Aorta (tissue), 5 donors: Measurements from ENCODE around the gene CFAP221. TPM values are rescaled to one million over a fixed set of nuclear protein-coding genes. Genes with fewer than 3 reads are reported as not detected.

Experiments
- ATAC-seq: fragments of 200-7000 bp; cut with Tn5 transposase; one replicate; pipeline ENCODE4 v1.9.1; 2022; ENCODE audit warnings: moderate library complexity; ENCODE audit not compliant: low FRiP score
- DNase-seq, 2 donors: peaks; one replicate each; pipeline ENCODE4 v3.0.0-alpha.2; 2020
- H3K27ac ChIP-seq, 2 donors: one replicate each; pipeline ENCODE4 v1.5.1; 2013; ENCODE audit warnings: low read length in 2 of 2, mild to moderate bottlenecking in 2 of 2, moderate library complexity in 2 of 2, control low read depth in 1 of 2, inconsistent platforms in 1 of 2, low read depth in 1 of 2
- H3K27me3 ChIP-seq, 2 donors: one replicate each; pipeline ENCODE4 v1.6.1; 2013; ENCODE audit warnings: control low read depth in 1 of 2, low read length in 1 of 2, mild to moderate bottlenecking in 1 of 2, moderate library complexity in 1 of 2; ENCODE audit not compliant: insufficient read depth in 2 of 2, control insufficient read depth in 1 of 2
- H3K36me3 ChIP-seq, 2 donors: one replicate each; pipeline ENCODE4 v1.6.1; 2013; ENCODE audit warnings: control low read depth in 1 of 2, low read length in 1 of 2, mild to moderate bottlenecking in 1 of 2; ENCODE audit not compliant: insufficient read depth in 2 of 2, control insufficient read depth in 1 of 2
- H3K4me1 ChIP-seq, 2 donors: one replicate each; pipeline ENCODE4 v1.6.1; 2013; ENCODE audit warnings: low read length in 2 of 2, control low read depth in 1 of 2, mild to moderate bottlenecking in 1 of 2, moderate library complexity in 1 of 2; ENCODE audit not compliant: insufficient read depth in 2 of 2, control insufficient read depth in 1 of 2
- H3K4me3 ChIP-seq, 2 donors: one replicate each; pipeline ENCODE4 v1.5.1; 2013; ENCODE audit warnings: low read length in 2 of 2, control low read depth in 1 of 2, mild to moderate bottlenecking in 1 of 2
- H3K9me3 ChIP-seq: one replicate; pipeline ENCODE4 v1.6.1; 2013; ENCODE audit warnings: mild to moderate bottlenecking, low read length; ENCODE audit not compliant: control insufficient read depth
- WGBS, 2 donors: extraction: QIAGEN DNeasy Blood & Tissue Kit; methylation state at CpG; one replicate each; pipeline ENCODE4 v1.1.7; 2013; 5-methylcytosine and 5-hydroxymethylcytosine counted together
- intact Hi-C, 2 donors: fragments of 100-400 bp; cut with DNase I; formaldehyde crosslinking; loops; one replicate each; pipeline versions ENCODE4 v1.14.2 to v1.15.0; 2022
- polyA plus RNA-seq, 2 donors: library from polyadenylated mRNA; stranded (reverse); fragments of 200-250 nt; gene quantifications; one replicate each; pipeline ENCODE4 v1.2.3, GENCODE V29; 2013
- total RNA-seq, 2 donors: library from RNA; stranded (reverse); fragmentation: NEBNext Ultra II Directional; extraction: Animal tissue kit (Norgen Biotek cat#: 25700); gene quantifications; one replicate each; pipeline ENCODE4 v1.2.1, GENCODE V29; 2021
- donor health status: healthy with polysubstance abuse.
- donor health status: Bipolar disorder and iron deficiency.
- donor health status: DM: no; HTN: no; CAD: no.
- donor health status: DM: no; HTN: no; CAD: no.
- donor health status: DM: yes; HTN: yes; CAD: no.

CFAP221 gene
- total and polyA plus RNA-seq, 4 donors: 0.18 to 2.1 (median 0.69) TPM; not detected in 1

- Histone ChIP-seq H3K27me3 (no peaks in the 10 kb centered on the region), H3K4me1 (no peaks in the 10 kb centered on the region), H3K36me3 (no peaks in the 10 kb centered on the region), H3K4me3 (no peak overlapping the region), H3K27ac (no peak overlapping the region), H3K9me3 (no peaks in the 10 kb centered on the region)
- DNase-seq: no peak
- 95 to 98% methylated on average over 1 of the region's 1 CpG for WGBS, 2 donors
- no peak for ATAC-seq
- intact Hi-C loops: no loop called here
Measured at GRCh38 chr2:119546447-119546767, 2.2 kb downstream of the CFAP221 start.

GRCh38 chr2:119548516-119549120 is 4.4 kb downstream of the CFAP221 start:
- no peaks in the 10 kb centered on the region for H3K27me3 ChIP-seq
- intact Hi-C loops: no loop called here
- 92 to 93% methylated on average over 2 of the region's 2 CpGs for WGBS, 2 donors
- no peaks in the 10 kb centered on the region for H3K9me3 ChIP-seq
- H3K27ac ChIP-seq: no peak overlapping the region
- H3K36me3 ChIP-seq: no peaks in the 10 kb centered on the region
- H3K4me1 ChIP-seq: no peaks in the 10 kb centered on the region
- ATAC-seq: no peak
- H3K4me3 ChIP-seq: no peak overlapping the region
- DNase-seq: no peak

GRCh38 chr2:119549241-119549640 is 5.0 kb downstream of the CFAP221 start:
- DNase-seq (no peak), ATAC-seq (no peak)
- Histone ChIP-seq H3K4me1 (no peaks in the 10 kb centered on the region), H3K36me3 (no peaks in the 10 kb centered on the region), H3K9me3 (no peaks in the 10 kb centered on the region), H3K4me3 (no peak overlapping the region), H3K27me3 (no peaks in the 10 kb centered on the region), H3K27ac (no peak overlapping the region)
- intact Hi-C loops: no loop called here
- 57 to 62% methylated on average over 1 of the region's 1 CpG for WGBS, 2 donors

GRCh38 chr2:119550346-119550745 is 6.1 kb downstream of the CFAP221 start:
- H3K4me3 ChIP-seq: no peak overlapping the region
- DNase-seq: no peak
- intact Hi-C loops: no loop called here
- ATAC-seq: no peak
- H3K27ac ChIP-seq: no peak overlapping the region
- H3K36me3 ChIP-seq: no peaks in the 10 kb centered on the region
- WGBS, 2 donors: 91 to 94% methylated on average over 2 of the region's 2 CpGs
- no peaks in the 10 kb centered on the region for H3K9me3 ChIP-seq
- H3K27me3 ChIP-seq: no peaks in the 10 kb centered on the region
- H3K4me1 ChIP-seq: no peaks in the 10 kb centered on the region

GRCh38 chr2:119550856-119551255 is 6.6 kb downstream of the CFAP221 start:
- DNase-seq: no peak
- WGBS, 2 donors: 93 to 100% methylated on average over 1 of the region's 1 CpG
- Histone ChIP-seq H3K4me3 (no peak overlapping the region), H3K27me3 (no peaks in the 10 kb centered on the region), H3K36me3 (no peaks in the 10 kb centered on the region), H3K9me3 (no peaks in the 10 kb centered on the region), H3K27ac (no peak overlapping the region), H3K4me1 (no peaks in the 10 kb centered on the region)
- ATAC-seq: no peak
- intact Hi-C loops: no loop called here

- WGBS, 2 donors: 90 to 92% methylated on average over 3 of the region's 3 CpGs
- Histone ChIP-seq H3K36me3 (no peaks in the 10 kb centered on the region), H3K4me3 (no peak overlapping the region), H3K27me3 (no peaks in the 10 kb centered on the region), H3K4me1 (no peaks in the 10 kb centered on the region), H3K9me3 (no peaks in the 10 kb centered on the region), H3K27ac (no peak overlapping the region)
- ATAC-seq: no peak
- DNase-seq: no peak
- intact Hi-C loops: no loop called here
Measured at GRCh38 chr2:119552902-119553301, 8.7 kb downstream of the CFAP221 start.

- ATAC-seq: no peak
- 91 to 95% methylated on average over 7 of the region's 7 CpGs for WGBS, 2 donors
- Histone ChIP-seq H3K4me1 (no peaks in the 10 kb centered on the region), H3K27ac (no peak overlapping the region), H3K9me3 (no peaks in the 10 kb centered on the region), H3K27me3 (no peaks in the 10 kb centered on the region), H3K36me3 (no peaks in the 10 kb centered on the region), H3K4me3 (no peak overlapping the region)
- intact Hi-C loops: no loop called here
- no peak for DNase-seq
Measured at GRCh38 chr2:119553687-119554344, 9.6 kb downstream of the CFAP221 start.

- Histone ChIP-seq H3K36me3 (no peaks in the 10 kb centered on the region), H3K9me3 (no peaks in the 10 kb centered on the region), H3K27ac (no peak overlapping the region), H3K27me3 (no peaks in the 10 kb centered on the region), H3K4me1 (no peaks in the 10 kb centered on the region), H3K4me3 (no peak overlapping the region)
- 53 to 58% methylated on average over 2 of the region's 2 CpGs for WGBS, 2 donors
- DNase-seq: no peak
- no peak for ATAC-seq
- intact Hi-C loops: no loop called here
Measured at GRCh38 chr2:119565481-119565880, 21.2 kb downstream of the CFAP221 start.

GRCh38 chr2:119567292-119567691 is 23.0 kb downstream of the CFAP221 start:
- Histone ChIP-seq H3K27ac (no peak overlapping the region), H3K4me1 (no peaks in the 10 kb centered on the region), H3K36me3 (no peaks in the 10 kb centered on the region), H3K27me3 (no peaks in the 10 kb centered on the region), H3K9me3 (no peaks in the 10 kb centered on the region), H3K4me3 (no peak overlapping the region)
- DNase-seq: no peak
- intact Hi-C loops: no loop called here
- ATAC-seq: no peak
